GM12878 (cell line): ENCODE measurements around the gene PCF11. TPM values are rescaled to one million over a fixed set of nuclear protein-coding genes. Genes with fewer than 3 reads are reported as not detected.

Source experiments
- ATAC-seq: fragments of 200-7000 bp; cut with Tn5 transposase; 3 replicates; pipeline ENCODE4 v1.9.1; 2020; ENCODE audit warnings: mild to moderate bottlenecking, moderate library complexity
- BruUV-seq: library from RNA; stranded (reverse); fragments of 400-500 nt; replicated peaks from 2 replicates; lab custom pipeline; 2021; lab: Mats Ljungman, UMichigan
- CTCF ChIA-PET: fragments of 300-600 bp; sonication (Branson Sonifier 250); formaldehyde crosslinking; extraction: SDS; loops from one replicate; lab custom pipeline; 2021; ENCODE audit warnings: inconsistent platforms; lab: Yijun Ruan, JAX
- POLR2A ChIA-PET: fragments of 350-600 bp; formaldehyde crosslinking; extraction: SDS; loops from one replicate; lab custom pipeline; 2021; ENCODE audit warnings: inconsistent platforms; lab: Charles Lee
- RAD21 ChIA-PET: fragments of 300-600 bp; sonication (Branson Sonifier 250); formaldehyde crosslinking; loops from one replicate; lab custom pipeline; 2023; ENCODE audit warnings: antibody characterized with exemption; ENCODE audit not compliant: unreplicated experiment; lab: Charles Lee
- SMC1A ChIA-PET: fragments of 300-600 bp; sonication (Branson Sonifier 250); formaldehyde crosslinking; loops from one replicate; lab custom pipeline; 2023; ENCODE audit not compliant: unreplicated experiment, uncharacterized antibody; lab: Charles Lee
- DNase-seq: peaks from one replicate; pipeline ENCODE4 v3.0.0-alpha.2; 2011; ENCODE audit warnings: low read depth, low spot score
- FAIRE-seq: peaks from 3 replicates; lab custom pipeline; 2011; peaks lifted over from hg19 to GRCh38; lab: Jason Lieb, UNC
- H2AFZ ChIP-seq: 2 replicates; pipeline ENCODE4 v1.6.0; 2011; ENCODE audit warnings: low read depth, low read length, control low read depth; ENCODE audit not compliant: control insufficient read depth
- H3K27ac ChIP-seq: 2 replicates; pipeline ENCODE4 v1.5.1; 2011; ENCODE audit warnings: control low read depth; ENCODE audit not compliant: control insufficient read depth, insufficient read depth
- H3K27me3 ChIP-seq, 2 experiments: replicated peaks in 1 of 2; 2 replicates each; pipeline versions ENCODE4 v1.6.0 to v1.6.1; 2011; ENCODE audit warnings: low read length in 1 of 2; ENCODE audit not compliant: control insufficient read depth in 2 of 2, insufficient read depth in 2 of 2
- H3K36me3 ChIP-seq, 2 experiments: 2 replicates each; pipeline ENCODE4 v1.5.1; 2011; ENCODE audit warnings: low read length in 1 of 2; ENCODE audit not compliant: control insufficient read depth in 2 of 2, insufficient read depth in 2 of 2
- H3K4me1 ChIP-seq: 2 replicates; pipeline ENCODE4 v1.6.1; 2011; ENCODE audit warnings: mild to moderate bottlenecking, low read length, moderate library complexity, mixed read lengths; ENCODE audit not compliant: control insufficient read depth, insufficient read depth
- H3K4me2 ChIP-seq: 2 replicates; pipeline ENCODE4 v1.6.0; 2011; ENCODE audit warnings: control low read depth; ENCODE audit not compliant: control insufficient read depth, insufficient read depth
- H3K4me3 ChIP-seq: fragments of 200-600 bp; sonication (generic); 2 replicates; pipeline ENCODE4 v1.5.1; 2016
- H3K79me2 ChIP-seq: 2 replicates; pipeline ENCODE4 v1.6.0; 2011; ENCODE audit warnings: low read length; ENCODE audit not compliant: control insufficient read depth, insufficient read depth
- H3K9ac ChIP-seq: 2 replicates; pipeline ENCODE4 v1.8.0; 2011; ENCODE audit warnings: low read length, control low read depth, mixed read lengths; ENCODE audit not compliant: control insufficient read depth, insufficient read depth
- H3K9me3 ChIP-seq: replicated peaks from 3 replicates; pipeline ENCODE4 v1.5.1; 2011; ENCODE audit warnings: mild to moderate bottlenecking, low read length; ENCODE audit not compliant: control insufficient read depth, insufficient read depth
- H4K20me1 ChIP-seq: 2 replicates; pipeline ENCODE4 v1.6.0; 2011; ENCODE audit not compliant: control insufficient read depth, insufficient read depth
- CEBPB ChIP-seq, 2 experiments: fragments of 150-350 bp in 1 of 2; IDR thresholded peaks; 2 replicates each; pipeline ENCODE4 v1.6.1; 2012 to 2014; ENCODE audit warnings: low read depth in 2 of 2, low read length in 2 of 2, borderline replicate concordance in 1 of 2, inconsistent platforms in 1 of 2
- ESRRA ChIP-seq: IDR thresholded peaks from 2 replicates; pipeline ENCODE4 v1.6.1; 2012; ENCODE audit warnings: mild to moderate bottlenecking, low read length, improper control_type of control experiment
- FOXK2 ChIP-seq: fragments of 450-650 bp; IDR thresholded peaks from 2 replicates; pipeline ENCODE4 v1.6.1; 2017; ENCODE audit warnings: mild to moderate bottlenecking, moderate library complexity
- KAT2A ChIP-seq: conservative IDR thresholded peaks from 2 replicates; pipeline ENCODE4 v1.6.1; 2011; ENCODE audit warnings: low read depth, low read length; ENCODE audit not compliant: control insufficient read depth
- MTA2 ChIP-seq: fragments of 450-650 bp; IDR thresholded peaks from 2 replicates; pipeline ENCODE4 v1.6.1; 2016; ENCODE audit warnings: low read depth, mild to moderate bottlenecking, moderate library complexity
- SKIL ChIP-seq: fragments of 450-650 bp; IDR thresholded peaks from 2 replicates; pipeline ENCODE4 v1.6.1; 2017; ENCODE audit warnings: mild to moderate bottlenecking, low read depth, inconsistent platforms; ENCODE audit not compliant: poor library complexity, severe bottlenecking
- USF2 ChIP-seq: IDR thresholded peaks from 2 replicates; pipeline ENCODE4 v1.6.1; 2011; ENCODE audit warnings: low read depth, low read length, improper control_type of control experiment, borderline replicate concordance
- in situ Hi-C: fragments of 300-500 bp; cut with MboI; formaldehyde crosslinking; loops from 9 replicates; pipeline ENCODE4 v1.14.3; 2018; ENCODE audit warnings: mixed read lengths
- intact Hi-C: fragments of 100-400 bp; cut with micrococcal nuclease; formaldehyde crosslinking; loops from one replicate; pipeline ENCODE4 v1.14.2; 2022; ENCODE audit not compliant: unreplicated experiment
- polyA plus RNA-seq, 11 experiments: library from polyadenylated mRNA; depleted of rRNA in 4 of 11; unstranded in 6 of 11; stranded (reverse) in 5 of 11; fragments of >200 nt; fragmentation: Nextera tagmentation in 4 of 11; fragmentation: Illumina TruSeq in 1 of 11; extraction: Ambion mirVana in 4 of 11; extraction: Trizol in 1 of 11; gene quantifications; 1 replicate in 1 of 11; 2 replicates in 10 of 11; pipeline versions ENCODE4 v1.2.1 to v1.2.3, GENCODE V29; 2011 to 2016; ENCODE audit warnings: inconsistent platforms in 2 of 11, missing spikeins in 2 of 11, low read depth in 1 of 11
- total RNA-seq, 4 experiments: library from RNA; depleted of rRNA in 3 of 4; stranded (reverse); fragments of >200 nt in 3 of 4; fragmentation: Illumina TruSeq in 1 of 4; extraction: Trizol in 1 of 4; gene quantifications; 2 replicates each; pipeline versions ENCODE4 v1.2.1 to v1.2.3, GENCODE V29; 2013 to 2021

PCF11 gene
- total and polyA plus RNA-seq, 10 of the 15 experiments (the other 5 are each of a cell fraction or from before 2014, with no cell fraction given), result 9.2 to 90.4 (median 48.0) TPM

GRCh38 chr11:83122050-83122449 is 34.9 kb upstream of the PCF11 start:
- Histone ChIP-seq H3K27me3 (no peaks in the 10 kb centered on the region), H3K79me2 (no peaks in the 10 kb centered on the region), H3K4me2 (no peak overlapping the region), H3K27ac (no peak overlapping the region), H3K4me1 (peaks cover 9% of the 10 kb centered on the region), H3K36me3 (no peaks in the 10 kb centered on the region)
- in situ Hi-C loops, result no loop called here
- FAIRE-seq (no peak), ATAC-seq (no peak)
- TF ChIP-seq KAT2A (no peak), USF2 (no peak), ESRRA (no peak), MTA2 (no peak), SKIL (no peak), CEBPB (IDR thresholded peaks at IDR 0.05; ENCODE audit: borderline replicate concordance in 1 of 2, low read depth in 2 of 2, low read length in 2 of 2) (no peak), FOXK2 (no peak)
- TF ChIP-seq, all 136 proteins: peak for 0
- H3K9me3 ChIP-seq, result no peaks in the 10 kb centered on the region
- no peak overlapping the region for H3K4me3 ChIP-seq
- BruUV-seq, result no TSS peak
- H3K9ac ChIP-seq, result no peak overlapping the region
- no peaks in the 10 kb centered on the region for H4K20me1 ChIP-seq
- ChIA-PET POLR2A (interaction anchor here (0.6 kb wide), 2 partner anchors 201 to 240 kb away, joined by 3 to 5 read pairs; no protein-coding TSS in a partner anchor), SMC1A (interaction anchor here (0.6 to 1.4 kb wide), 5 partner anchors 9 to 88 kb away, joined by 3 to 6 read pairs (median 4); partner anchors contain the start of gene PCF11), RAD21 (no interaction called here), CTCF (no interaction called here)
- no peak overlapping the region for H2AFZ ChIP-seq
- intact Hi-C loops, result no loop called here
- DNase-seq, result no peak
